ENCODE results near the gene FHL3. TPM values are rescaled to one million over a fixed set of nuclear protein-coding genes. Genes with fewer than 3 reads are reported as not detected.

The FHL3 gene
- total and polyA plus RNA-seq, 4 experiments from 2014 or later: 3.4 to 5.0 (median 3.7) TPM

DNA sequence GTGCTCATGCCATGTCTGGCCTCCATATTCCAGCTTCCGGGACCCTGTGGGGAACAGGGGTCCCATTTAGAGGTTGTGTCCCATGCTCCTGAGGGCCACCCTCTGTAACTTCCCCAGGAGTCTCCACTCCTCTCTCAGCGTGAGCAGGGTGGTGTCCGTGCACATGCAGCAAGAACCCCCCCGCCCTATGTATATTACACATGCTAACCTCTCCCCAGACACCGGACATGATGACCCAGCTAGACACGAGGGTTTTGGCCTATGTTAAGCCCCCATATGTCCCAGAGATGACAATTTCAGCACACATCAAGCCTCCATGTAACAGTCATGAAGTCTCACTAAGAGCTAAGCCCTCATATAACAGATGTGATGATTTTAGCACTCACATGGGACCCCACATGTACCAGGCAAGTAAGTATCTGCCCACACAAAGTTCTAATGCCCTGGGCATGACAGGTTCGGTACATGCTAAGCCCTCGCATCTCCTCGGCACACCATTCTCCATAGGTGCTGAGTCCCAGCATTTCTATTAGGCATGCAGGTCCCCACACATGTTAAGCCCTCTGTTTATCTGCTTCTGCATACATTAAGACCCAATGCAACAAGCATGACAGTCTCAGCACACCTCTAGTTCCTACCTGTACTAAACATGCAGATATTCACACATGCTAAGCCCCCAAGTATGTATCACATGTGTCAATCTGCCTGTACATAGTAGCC, 7.1 kb downstream of the FHL3 start:
- POLR2A ChIA-PET (ENCODE audit: partially characterized antibody): no interaction called here
- H3K4me1 Mint-ChIP-seq: peaks cover 8 to 32% (median 15%) of the 10 kb centered on the region in 4 donors
- intact Hi-C loops (cut with micrococcal nuclease): no loop called here

DNA sequence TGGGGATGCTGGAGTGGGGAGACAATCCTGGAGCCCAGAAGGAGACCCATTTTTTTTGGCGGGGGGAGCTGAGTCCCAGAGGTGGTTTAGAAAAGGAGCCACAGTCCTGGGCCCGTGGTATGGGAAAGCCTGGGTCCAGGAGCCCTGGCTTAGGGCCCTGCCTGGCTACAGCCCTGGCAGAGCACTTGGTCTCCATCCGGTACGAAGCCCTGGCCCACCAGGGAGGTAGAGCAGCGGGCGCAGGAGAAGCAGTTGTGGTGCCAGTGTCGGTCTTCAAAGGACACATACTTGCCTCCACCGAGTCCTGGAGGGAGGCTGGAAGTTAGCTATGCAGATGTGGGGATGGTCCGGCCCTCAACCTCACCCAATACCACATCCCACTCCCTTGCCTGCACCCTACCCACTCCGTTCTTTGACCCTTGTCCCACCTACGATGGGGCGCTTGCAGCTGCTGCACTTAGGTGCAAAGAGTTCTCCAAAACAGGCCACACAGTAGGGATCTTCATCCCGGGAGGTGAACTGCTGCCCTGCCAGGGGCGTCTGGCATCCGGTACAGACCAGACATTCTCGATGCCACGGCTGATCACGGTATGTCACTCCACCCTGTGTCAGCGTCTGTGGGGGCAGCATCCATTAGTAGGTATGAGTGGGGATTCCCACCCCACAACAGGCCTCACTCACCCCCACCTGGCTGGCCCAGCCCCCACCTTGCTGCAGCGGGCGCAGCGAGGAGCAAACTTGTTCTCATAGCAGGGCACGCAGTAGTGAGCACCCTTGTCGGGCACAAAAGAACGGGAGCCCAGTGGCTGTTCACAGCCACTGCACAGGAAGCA, 7.8 kb downstream of the FHL3 start:
- ChIA-PET POLR2A (ENCODE audit: partially characterized antibody) (interaction anchor here (2.9 kb wide), 1 partner anchor 15 kb away, joined by 18 read pairs; the partner anchor contains the start of gene UTP11), CTCF (ENCODE audit: partially characterized antibody) (interaction anchor here (9.8 kb wide), 1 partner anchor 18 kb away, joined by 192 read pairs; the partner anchor contains the start of gene UTP11)
- H3K9me3 Mint-ChIP-seq: no peaks in the 10 kb centered on the region
- Histone ChIP-seq H3K36me3 (ENCODE audit: insufficient read depth, low read length) (no peaks in the 10 kb centered on the region), H3K27me3 (ENCODE audit: insufficient read depth, low read length) (no peaks in the 10 kb centered on the region), H3K9me3 (ENCODE audit: control insufficient read depth in 1 of 2, low read length in 2 of 2) (no peaks in the 10 kb centered on the region), H3K4me1 (ENCODE audit: insufficient read depth, low read length) (peaks cover 9% of the 10 kb centered on the region), H3K27ac (ENCODE audit: low read depth, low read length) (no peak overlapping the region), H3K4me3 (ENCODE audit: low read length in 2 of 2) (no peak overlapping the region)
- intact Hi-C loops (cut with micrococcal nuclease): no loop called here
- H3K27ac Mint-ChIP-seq: peak overlapping the region in 1 of 7 donors; percentile 53
- H3K27me3 Mint-ChIP-seq: no peaks in the 10 kb centered on the region
- H3K4me3 Mint-ChIP-seq: no peak overlapping the region
- H3K36me3 Mint-ChIP-seq: no peaks in the 10 kb centered on the region
- H3K4me1 Mint-ChIP-seq: peaks cover 8 to 30% (median 14%) of the 10 kb centered on the region in 4 donors
- no peak for DNase-seq

More for the DNA sequence above, 7.1 kb downstream of the FHL3 start:
- H3K9me3 ChIP-seq (ENCODE audit: control insufficient read depth in 1 of 2, low read length in 2 of 2): no peaks in the 10 kb centered on the region
- CTCF ChIA-PET (ENCODE audit: partially characterized antibody): interaction anchor here (9.8 kb wide), 1 partner anchor 17 kb away, joined by 192 read pairs; the partner anchor contains the start of gene UTP11
- no peaks in the 10 kb centered on the region for H3K27me3 ChIP-seq (ENCODE audit: insufficient read depth, low read length)
- Mint-ChIP-seq H3K9me3 (peaks cover 0 to 2% (median 0%) of the 10 kb centered on the region in 8 donors), H3K27ac (no peak overlapping the region), H3K27me3 (peaks cover 0 to 1% of the 10 kb centered on the region in 2 donors), H3K36me3 (no peaks in the 10 kb centered on the region), H3K4me3 (peak overlapping the region in 1 of 8 donors; percentile 23)
- peaks cover 9% of the 10 kb centered on the region for H3K4me1 ChIP-seq (ENCODE audit: insufficient read depth, low read length)
- H3K36me3 ChIP-seq (ENCODE audit: insufficient read depth, low read length): no peaks in the 10 kb centered on the region
- H3K4me3 ChIP-seq (ENCODE audit: low read length in 2 of 2): no peak overlapping the region
- no peak overlapping the region for H3K27ac ChIP-seq (ENCODE audit: low read depth, low read length)
- no peak for DNase-seq

DNA sequence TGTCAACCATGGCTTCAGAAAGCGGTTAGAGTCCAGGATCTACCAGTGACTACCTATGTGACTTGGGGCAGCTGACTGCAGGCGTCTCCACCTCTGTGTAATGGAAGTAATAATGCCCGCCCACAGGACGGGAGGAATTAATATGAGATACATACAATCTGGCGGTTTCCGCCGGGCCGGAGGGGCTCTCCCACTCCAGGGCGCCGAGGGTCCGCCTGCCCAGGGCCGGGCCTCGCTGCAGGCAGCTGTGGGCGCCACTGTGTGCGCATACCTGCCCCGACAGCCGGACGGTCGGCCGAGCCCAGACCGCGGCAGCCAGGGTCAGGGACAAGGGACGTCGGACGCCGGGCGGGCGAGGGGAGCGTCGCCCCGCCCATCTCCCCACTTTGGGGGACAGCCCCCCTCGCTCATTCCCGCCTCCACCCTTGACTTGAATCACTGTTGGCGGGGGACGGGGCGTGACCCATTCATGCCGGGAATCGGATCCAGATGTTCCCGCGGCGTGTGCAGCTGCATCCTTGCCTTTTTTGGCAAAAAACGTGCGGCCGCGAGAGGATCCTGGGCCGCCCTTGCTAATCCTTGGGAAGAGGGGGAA, 9.5 kb downstream of the FHL3 start:
- CTCF ChIA-PET (ENCODE audit: partially characterized antibody): interaction anchor here (9.8 kb wide), 1 partner anchor 20 kb away, joined by 192 read pairs; the partner anchor contains the start of gene UTP11
- H3K9me3 Mint-ChIP-seq: no peaks in the 10 kb centered on the region
- Histone ChIP-seq H3K27ac (ENCODE audit: low read depth, low read length) (peak overlapping the region; percentile 44), H3K4me3 (ENCODE audit: low read length in 2 of 2) (no peak overlapping the region), H3K36me3 (ENCODE audit: insufficient read depth, low read length) (no peaks in the 10 kb centered on the region), H3K27me3 (ENCODE audit: insufficient read depth, low read length) (no peaks in the 10 kb centered on the region), H3K4me1 (ENCODE audit: insufficient read depth, low read length) (peaks cover 9% of the 10 kb centered on the region), H3K9me3 (ENCODE audit: control insufficient read depth in 1 of 2, low read length in 2 of 2) (no peaks in the 10 kb centered on the region)
- H3K4me3 Mint-ChIP-seq: peak overlapping the region in 7 of 8 donors; percentile 64 to 86 (median 79)
- H3K27ac Mint-ChIP-seq: peak overlapping the region in 4 of 7 donors; percentile 22 to 95 (median 64)
- H3K27me3 Mint-ChIP-seq: no peaks in the 10 kb centered on the region
- no peak for DNase-seq
- intact Hi-C loops (cut with micrococcal nuclease): no loop called here
- peaks cover 8 to 30% (median 14%) of the 10 kb centered on the region in 4 donors for H3K4me1 Mint-ChIP-seq
- POLR2A ChIA-PET (ENCODE audit: partially characterized antibody): interaction anchor here (1.0 to 2.9 kb wide), 3 partner anchors 16 to 188 kb away, joined by 3 to 18 read pairs (median 3); partner anchors contain the start of genes C1orf122, UTP11 and YRDC
- no peaks in the 10 kb centered on the region for H3K36me3 Mint-ChIP-seq

DNA sequence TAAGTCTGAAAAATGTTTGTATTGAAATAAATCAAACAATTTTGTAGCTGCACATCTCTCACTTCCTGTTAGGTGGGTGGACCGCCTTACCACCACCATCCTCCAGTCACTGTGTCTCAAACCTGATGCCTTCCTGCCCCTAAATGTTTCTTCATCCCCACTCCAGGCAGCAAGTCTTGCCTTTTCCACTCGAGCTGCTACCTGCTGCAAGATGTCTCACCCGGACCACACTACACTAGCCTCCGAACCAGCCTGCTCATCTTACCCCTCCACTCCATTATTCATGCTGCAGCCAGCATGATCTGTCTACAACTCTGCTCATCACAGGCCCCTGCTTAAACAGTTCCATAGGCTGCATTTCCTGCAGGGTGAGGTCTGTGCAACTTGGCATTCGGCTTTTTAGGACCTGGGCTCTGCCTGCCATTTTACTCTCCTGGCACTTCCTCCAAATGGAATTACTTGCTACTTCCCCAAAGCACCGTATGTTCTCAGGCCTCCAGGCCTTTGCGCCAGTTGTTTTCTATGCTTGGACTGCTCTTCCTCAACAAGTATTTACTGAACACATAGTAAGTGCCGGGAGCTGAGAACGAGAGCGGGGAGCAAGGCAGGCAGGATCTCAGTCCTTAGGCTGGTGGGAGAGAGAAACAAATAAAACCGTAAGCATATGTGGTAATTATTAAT, 10.3 kb downstream of the FHL3 start:
- intact Hi-C loops (cut with micrococcal nuclease): loop anchor here (5.0 kb wide), 1 partner anchor 303 kb away; the partner anchor contains the start of gene CDCA8
- Mint-ChIP-seq H3K36me3 (peaks cover 0 to 1% of the 10 kb centered on the region in 2 donors), H3K27me3 (peaks cover 0 to 1% of the 10 kb centered on the region in 2 donors), H3K4me3 (peak overlapping the region; percentile 14 to 86 (median 76)), H3K27ac (peak overlapping the region; percentile 38 to 95 (median 74)), H3K9me3 (no peaks in the 10 kb centered on the region), H3K4me1 (peaks cover 9 to 30% (median 16%) of the 10 kb centered on the region in 4 donors)
- Histone ChIP-seq H3K36me3 (ENCODE audit: insufficient read depth, low read length) (no peaks in the 10 kb centered on the region), H3K27ac (ENCODE audit: low read depth, low read length) (no peak overlapping the region), H3K27me3 (ENCODE audit: insufficient read depth, low read length) (no peaks in the 10 kb centered on the region), H3K4me3 (ENCODE audit: low read length in 2 of 2) (no peak overlapping the region), H3K9me3 (ENCODE audit: control insufficient read depth in 1 of 2, low read length in 2 of 2) (no peaks in the 10 kb centered on the region), H3K4me1 (ENCODE audit: insufficient read depth, low read length) (peaks cover 13% of the 10 kb centered on the region)
- no peak for DNase-seq
- ChIA-PET CTCF (ENCODE audit: partially characterized antibody) (interaction anchor here (9.8 kb wide), 1 partner anchor 21 kb away, joined by 192 read pairs; the partner anchor contains the start of gene UTP11), POLR2A (ENCODE audit: partially characterized antibody) (interaction anchor here (1.0 to 2.9 kb wide), 4 partner anchors 14 to 64 kb away, joined by 3 to 18 read pairs (median 6); partner anchors contain the start of gene UTP11)

DNA sequence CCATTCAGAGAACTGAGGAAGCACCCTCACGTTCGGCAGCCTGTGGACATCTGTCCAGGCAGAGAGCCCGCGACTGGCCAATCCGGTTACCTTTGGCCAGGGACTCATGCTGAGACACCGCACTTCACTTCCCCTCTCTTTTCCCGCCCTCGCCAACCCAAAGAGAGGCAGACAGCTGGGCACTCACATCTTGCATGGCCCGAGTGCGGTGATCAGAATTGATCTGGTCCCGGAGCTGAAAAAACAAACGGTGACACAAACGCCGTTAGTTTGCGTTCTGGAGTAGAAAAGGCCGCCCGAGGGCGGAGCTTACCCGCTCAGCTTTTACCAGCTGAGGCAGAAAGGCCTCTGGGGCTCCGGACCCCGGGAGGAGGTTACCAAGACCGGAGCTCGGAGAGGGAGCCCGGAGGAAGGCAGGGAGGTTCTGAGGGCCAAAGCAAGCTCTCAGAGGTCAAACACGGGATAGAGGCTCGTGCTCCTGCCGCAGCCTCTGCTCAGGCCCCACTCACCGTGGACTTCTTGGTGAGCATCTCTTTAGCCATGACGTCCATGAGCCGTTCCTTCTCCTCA, 15.9 kb downstream of the FHL3 start:
- Histone ChIP-seq H3K36me3 (ENCODE audit: insufficient read depth, low read length) (peaks cover 19% of the 10 kb centered on the region), H3K4me3 (ENCODE audit: low read length in 2 of 2) (peak overlapping the region; percentile 91 to 93), H3K27ac (ENCODE audit: low read depth, low read length) (peak overlapping the region; percentile 78), H3K27me3 (ENCODE audit: insufficient read depth, low read length) (no peaks in the 10 kb centered on the region), H3K9me3 (ENCODE audit: control insufficient read depth in 1 of 2, low read length in 2 of 2) (no peaks in the 10 kb centered on the region), H3K4me1 (ENCODE audit: insufficient read depth, low read length) (peaks cover 25% of the 10 kb centered on the region)
- Mint-ChIP-seq H3K27me3 (peaks cover 0 to 2% of the 10 kb centered on the region in 2 donors), H3K4me1 (peaks cover 10 to 36% (median 21%) of the 10 kb centered on the region in 4 donors), H3K36me3 (peaks cover 15 to 37% of the 10 kb centered on the region in 2 donors), H3K27ac (peak overlapping the region; percentile 86 to 99 (median 95)), H3K9me3 (no peaks in the 10 kb centered on the region), H3K4me3 (peak overlapping the region; percentile 97 to 100 (median 99))
- peak in 2 of 5 donors; percentile 32 to 57 for DNase-seq
- ChIA-PET POLR2A (ENCODE audit: partially characterized antibody) (interaction anchor here (0.7 to 2.6 kb wide), 7 partner anchors 14 to 297 kb away, joined by 3 to 15 read pairs (median 4); partner anchors contain the start of genes CDCA8, MTF1 and UTP11), CTCF (ENCODE audit: partially characterized antibody) (interaction anchor here (1.0 to 9.8 kb wide), 10 partner anchors 11 to 848 kb away, joined by 3 to 192 read pairs (median 6); partner anchors contain the start of genes MTF1 and UTP11)
- intact Hi-C loops (cut with micrococcal nuclease): no loop called here

DNA sequence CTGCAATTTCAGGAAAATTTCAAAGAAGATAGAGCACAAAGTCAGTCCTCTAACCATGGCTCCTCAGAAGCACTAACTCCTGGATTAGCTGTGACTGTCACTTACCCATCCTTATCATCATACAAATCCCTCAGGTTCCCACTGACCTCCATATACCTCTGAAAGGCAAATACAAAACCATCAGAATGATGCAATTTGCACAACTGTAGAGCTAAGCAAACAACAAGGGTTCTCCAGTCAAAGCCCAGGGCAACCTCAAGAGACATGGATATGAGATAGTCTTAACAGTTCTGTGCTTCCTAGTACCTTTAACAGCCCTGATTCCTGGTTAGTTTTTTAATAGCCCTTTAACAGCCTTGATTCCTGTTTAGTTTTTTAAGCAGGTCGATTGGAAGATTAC, 17.6 kb downstream of the FHL3 start:
- H3K4me1 ChIP-seq (ENCODE audit: insufficient read depth, low read length): peaks cover 22% of the 10 kb centered on the region
- H3K9me3 Mint-ChIP-seq: no peaks in the 10 kb centered on the region
- ChIA-PET CTCF (ENCODE audit: partially characterized antibody) (no interaction called here), POLR2A (ENCODE audit: partially characterized antibody) (interaction anchor here (0.9 kb wide), 1 partner anchor 180 kb away, joined by 3 read pairs; the partner anchor contains the start of genes C1orf122 and YRDC)
- intact Hi-C loops (cut with micrococcal nuclease): no loop called here
- peaks cover 25 to 46% of the 10 kb centered on the region in 2 donors for H3K36me3 Mint-ChIP-seq
- H3K27me3 ChIP-seq (ENCODE audit: insufficient read depth, low read length): no peaks in the 10 kb centered on the region
- peaks cover 10 to 31% (median 21%) of the 10 kb centered on the region in 4 donors for H3K4me1 Mint-ChIP-seq
- peak overlapping the region in 3 of 7 donors; percentile 27 to 42 (median 28) for H3K27ac Mint-ChIP-seq
- H3K9me3 ChIP-seq (ENCODE audit: control insufficient read depth in 1 of 2, low read length in 2 of 2): no peaks in the 10 kb centered on the region
- no peak overlapping the region for H3K27ac ChIP-seq (ENCODE audit: low read depth, low read length)
- H3K4me3 Mint-ChIP-seq: peak overlapping the region in 2 of 8 donors; percentile 99 to 100
- no peak for DNase-seq
- H3K27me3 Mint-ChIP-seq: peaks cover 0 to 2% of the 10 kb centered on the region in 2 donors
- H3K4me3 ChIP-seq (ENCODE audit: low read length in 2 of 2): no peak overlapping the region
- H3K36me3 ChIP-seq (ENCODE audit: insufficient read depth, low read length): peaks cover 25% of the 10 kb centered on the region
